ENCODE data around the gene TMCC2.

Gene TMCC2

GRCh38 chr1:205318231-205318991 is 90.7 kb downstream of the TMCC2 start:
- TF ChIP-seq GATA2 (IDR thresholded peaks at IDR 0.05; ENCODE audit: low read depth, low read length) (no peak), GATA3 (IDR thresholded peaks at IDR 0.05; ENCODE audit: low read depth, low read length) (no peak)

- TF ChIP-seq GATA2 (IDR thresholded peaks at IDR 0.05; ENCODE audit: low read depth, low read length) (no peak), GATA3 (IDR thresholded peaks at IDR 0.05; ENCODE audit: low read depth, low read length) (no peak)
These were observed 91.6 kb downstream of the TMCC2 start for GRCh38 chr1:205319081-205320018.

- no peak; the same call in 1 of the 2 replicates for TF ChIP-seq GATA2 (IDR thresholded peaks at IDR 0.05; ENCODE audit: low read depth, low read length)
- no peak for TF ChIP-seq GATA3 (IDR thresholded peaks at IDR 0.05; ENCODE audit: low read depth, low read length)
These were observed 93.6 kb downstream of the TMCC2 start, which contains the start of gene NUAK2 for GRCh38 chr1:205321162-205321958. Gene NUAK2, minus strand, starts transcription at chr1:205321745. Its CDS starts 117 bp downstream, at chr1:205321628.

GRCh38 chr1:205321959-205322283 is 94.2 kb downstream of the TMCC2 start:
- TF ChIP-seq GATA2 (IDR thresholded peaks at IDR 0.05; ENCODE audit: low read depth, low read length), result no peak
- no peak for TF ChIP-seq GATA3 (IDR thresholded peaks at IDR 0.05; ENCODE audit: low read depth, low read length)

All from SH-SY5Y (cell line).